WTC11 (cell line): ENCODE data around the gene MTURN. TPM values are rescaled to one million over a fixed set of nuclear protein-coding genes. Genes with fewer than 3 reads are reported as not detected.

Source experiments
- ATAC-seq: fragments of 200-7000 bp; cut with Tn5 transposase; 2 replicates; pipeline ENCODE4 v1.10.0; 2021; ENCODE audit warnings: mild to moderate bottlenecking, moderate library complexity
- CTCF ChIA-PET: fragments of 300-600 bp; sonication (Branson Sonifier 250); formaldehyde crosslinking; loops from one replicate; lab custom pipeline; 2021; ENCODE audit warnings: antibody characterized with exemption; lab: Charles Lee
- POLR2A ChIA-PET: fragments of 350-600 bp; sonication (Branson Sonifier 250); formaldehyde crosslinking; loops from one replicate; lab custom pipeline; 2021; ENCODE audit warnings: antibody characterized with exemption; lab: Charles Lee
- DNase-seq: peaks from one replicate; pipeline ENCODE4 v3.0.0; 2021; ENCODE audit warnings: low spot score
- H3K27ac Mint-ChIP-seq: 2 replicates; pipeline ENCODE4 v1.8.0; 2021; ENCODE audit warnings: mixed read lengths
- H3K27me3 Mint-ChIP-seq: 2 replicates; pipeline ENCODE4 v1.8.0; 2021; ENCODE audit warnings: low read depth, mild to moderate bottlenecking, moderate library complexity, mixed read lengths
- H3K36me3 Mint-ChIP-seq: 2 replicates; pipeline ENCODE4 v1.8.0; 2021; ENCODE audit warnings: mixed read lengths
- H3K4me1 Mint-ChIP-seq: 2 replicates; pipeline ENCODE4 v1.8.0; 2022; ENCODE audit warnings: mixed read lengths
- H3K4me3 Mint-ChIP-seq: 2 replicates; pipeline ENCODE4 v1.8.0; 2021; ENCODE audit warnings: mild to moderate bottlenecking, moderate library complexity, mixed read lengths
- H3K9me3 Mint-ChIP-seq: 2 replicates; pipeline ENCODE4 v1.8.0; 2021; ENCODE audit warnings: mixed read lengths
- AR ChIP-seq: fragments of 250-450 bp; sonication (Bioruptor Pico); IDR thresholded peaks from 2 replicates; pipeline ENCODE4 v1.9.0; 2021; ENCODE audit warnings: mild to moderate bottlenecking
- CDX4 ChIP-seq: fragments of 250-450 bp; sonication (Bioruptor Pico); IDR thresholded peaks from 2 replicates; pipeline ENCODE4 v1.9.0; 2021; ENCODE audit warnings: moderate library complexity, mild to moderate bottlenecking, inconsistent platforms, borderline replicate concordance
- E2F1 ChIP-seq: sonication (generic); formaldehyde crosslinking; IDR thresholded peaks from 2 replicates; pipeline ENCODE4 v1.8.0; 2022; ENCODE audit warnings: mild to moderate bottlenecking, missing genetic modification reagents
- ELF4 ChIP-seq: sonication (generic); formaldehyde crosslinking; IDR thresholded peaks from 2 replicates; pipeline ENCODE4 v1.8.1; 2022; ENCODE audit warnings: low read depth, mild to moderate bottlenecking, moderate library complexity, missing genetic modification reagents
- ERG ChIP-seq: fragments of 250-450 bp; sonication (Bioruptor Pico); IDR thresholded peaks from 2 replicates; pipeline ENCODE4 v1.8.0; 2021; ENCODE audit warnings: mild to moderate bottlenecking
- HMGXB4 ChIP-seq: sonication (generic); formaldehyde crosslinking; IDR thresholded peaks from 2 replicates; pipeline ENCODE4 v1.8.1; 2023; ENCODE audit warnings: mild to moderate bottlenecking, moderate library complexity, missing genetic modification reagents
- IRF1 ChIP-seq: sonication (generic); formaldehyde crosslinking; IDR thresholded peaks from 2 replicates; pipeline ENCODE4 v1.8.0; 2023; ENCODE audit warnings: missing genetic modification reagents
- JAZF1 ChIP-seq: fragments of 250-450 bp; sonication (Bioruptor Pico); IDR thresholded peaks from 2 replicates; pipeline ENCODE4 v1.9.0; 2021; ENCODE audit warnings: moderate library complexity, mild to moderate bottlenecking, inconsistent platforms
- NFYB ChIP-seq: sonication (generic); formaldehyde crosslinking; conservative IDR thresholded peaks from 2 replicates; pipeline ENCODE4 v1.8.0; 2022; ENCODE audit warnings: low read depth, missing genetic modification reagents
- TP53 ChIP-seq: sonication (generic); formaldehyde crosslinking; IDR thresholded peaks from 2 replicates; pipeline ENCODE4 v1.8.1; 2023; ENCODE audit warnings: mild to moderate bottlenecking, missing genetic modification reagents
- USF1 ChIP-seq: sonication (generic); formaldehyde crosslinking; IDR thresholded peaks from 2 replicates; pipeline ENCODE4 v1.8.0; 2022; ENCODE audit warnings: mild to moderate bottlenecking, missing genetic modification reagents
- ZNF423 ChIP-seq: fragments of 250-450 bp; sonication (Bioruptor Pico); IDR thresholded peaks from 2 replicates; pipeline ENCODE4 v2.1.2; 2022; ENCODE audit warnings: mild to moderate bottlenecking, moderate library complexity
- ZNF425 ChIP-seq: fragments of 250-450 bp; sonication (Bioruptor Pico); conservative IDR thresholded peaks from 2 replicates; pipeline ENCODE4 v1.9.0; 2021; ENCODE audit warnings: mild to moderate bottlenecking
- ZNF512 ChIP-seq: sonication (generic); formaldehyde crosslinking; IDR thresholded peaks from 2 replicates; pipeline ENCODE4 v1.8.1; 2022; ENCODE audit warnings: missing genetic modification reagents, borderline replicate concordance
- total RNA-seq: library from RNA; stranded (reverse); gene quantifications from 3 replicates; pipeline ENCODE4 v1.2.3, GENCODE V29; 2021

The MTURN gene
- total RNA-seq, 1 experiment from 2014 or later: 5.0 TPM

GRCh38 chr7:30169579-30169978, 34.8 kb downstream of the MTURN start:
- no peak for DNase-seq
- Mint-ChIP-seq H3K27ac (no peak overlapping the region), H3K9me3 (no peaks in the 10 kb centered on the region)
- ChIA-PET POLR2A (no interaction called here), CTCF (interaction anchor here (1.2 to 1.5 kb wide), 2 partner anchors 106 to 300 kb away, joined by 3 read pairs; no protein-coding TSS in a partner anchor)
- TF ChIP-seq ZNF512 (CRISPR knock-in tag): no peak
- no peak for TF ChIP-seq HMGXB4 (CRISPR knock-in tag)
- no peak for TF ChIP-seq ELF4
- no peak for TF ChIP-seq NFYB
- no peak for TF ChIP-seq CDX4
- no peak for TF ChIP-seq TP53
- no peak for TF ChIP-seq JAZF1 (CRISPR knock-in tag)
- no peak for TF ChIP-seq ERG (CRISPR knock-in tag)
- TF ChIP-seq ZNF425 (CRISPR knock-in tag): no peak
- TF ChIP-seq E2F1 (CRISPR knock-in tag): no peak
- TF ChIP-seq IRF1 (CRISPR knock-in tag): no peak
- TF ChIP-seq USF1 (CRISPR knock-in tag): no peak
- no peak for TF ChIP-seq AR (CRISPR knock-in tag)
- TF ChIP-seq ZNF423 (CRISPR knock-in tag): no peak
- TF ChIP-seq, all 79 proteins: peak for 0
- Mint-ChIP-seq H3K4me1 (peaks cover 41% of the 10 kb centered on the region), H3K27me3 (peaks cover 18% of the 10 kb centered on the region), H3K36me3 (no peaks in the 10 kb centered on the region), H3K4me3 (no peak overlapping the region)
- ATAC-seq: no peak
